DMS153 treated with DMSO at 0.1 percent for 48 hours (cell line): ENCODE data around the gene NMNAT3.
A peak's percentile ranks its signal among the peaks of the same experiment; 100 is the strongest.
"Not testable (repeated sequence)": the region's sequence is repeated elsewhere in the genome, so short reads cannot be mapped to it uniquely, and the experiment has no call there.

ENCODE experiments used
- DNase-seq: peaks from one replicate; lab custom pipeline; 2025; ENCODE audit not compliant: unreplicated experiment; lab: John Stamatoyannopoulos, UW

Gene NMNAT3

DNA sequence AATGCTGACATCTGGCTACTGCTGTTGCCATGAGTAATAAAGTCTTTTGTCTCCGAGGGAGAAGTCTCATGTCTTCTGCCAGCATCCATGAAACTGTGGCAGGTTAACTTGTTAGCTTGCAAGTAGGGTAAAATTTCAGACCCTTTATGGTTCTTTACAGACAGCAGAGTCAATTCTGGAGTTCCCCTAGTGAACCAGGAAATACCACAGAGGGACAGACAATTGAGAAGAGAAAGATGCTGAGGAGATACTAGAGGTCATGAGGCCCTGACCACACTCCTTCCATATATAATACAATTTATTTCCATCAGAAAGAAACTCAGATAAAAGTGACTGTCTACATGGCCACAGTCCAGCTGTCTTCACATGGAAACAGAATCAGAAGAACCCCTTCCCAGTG lies 38.1 kb downstream of the NMNAT3 start:
- no peak for DNase-seq

DNA sequence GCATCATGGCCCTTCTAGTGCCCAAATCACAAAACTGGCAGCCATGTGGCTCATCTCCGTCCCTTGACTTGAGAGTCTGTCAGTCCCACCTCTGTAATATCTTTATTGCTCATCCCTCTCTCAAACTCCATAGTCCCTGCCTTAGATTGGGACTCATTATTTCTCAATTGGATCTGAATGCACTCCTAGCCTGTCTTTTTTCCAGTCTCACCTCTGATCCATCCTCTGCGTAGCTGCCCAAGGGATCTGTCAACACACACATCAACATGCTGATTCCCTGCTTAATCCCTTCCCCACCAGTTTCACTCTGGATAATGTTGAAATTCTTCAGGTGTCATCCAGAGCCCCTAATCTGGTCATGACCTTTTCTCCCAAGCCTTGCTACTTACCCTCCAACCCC lies 39.3 kb downstream of the NMNAT3 start:
- no peak for DNase-seq

DNA sequence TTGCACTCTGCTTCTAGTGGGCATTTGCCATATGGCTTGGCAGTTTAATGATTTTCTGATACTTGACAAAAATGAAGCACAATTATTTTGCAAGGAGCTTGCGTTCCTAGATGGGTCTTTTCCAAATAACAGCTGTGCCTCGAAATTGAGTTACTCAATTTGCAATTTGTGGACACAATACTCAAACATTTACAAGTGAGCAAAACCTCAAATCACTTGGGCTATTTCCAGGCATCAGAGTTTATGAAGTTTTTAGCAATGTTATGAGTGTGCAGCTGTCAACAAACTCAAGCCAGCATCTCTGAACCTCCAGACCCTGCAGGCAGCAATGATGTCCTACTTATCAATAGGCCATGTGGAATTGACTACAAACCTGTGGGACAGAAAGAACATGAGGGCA lies 41.3 kb downstream of the NMNAT3 start:
- DNase-seq: no peak

DNA sequence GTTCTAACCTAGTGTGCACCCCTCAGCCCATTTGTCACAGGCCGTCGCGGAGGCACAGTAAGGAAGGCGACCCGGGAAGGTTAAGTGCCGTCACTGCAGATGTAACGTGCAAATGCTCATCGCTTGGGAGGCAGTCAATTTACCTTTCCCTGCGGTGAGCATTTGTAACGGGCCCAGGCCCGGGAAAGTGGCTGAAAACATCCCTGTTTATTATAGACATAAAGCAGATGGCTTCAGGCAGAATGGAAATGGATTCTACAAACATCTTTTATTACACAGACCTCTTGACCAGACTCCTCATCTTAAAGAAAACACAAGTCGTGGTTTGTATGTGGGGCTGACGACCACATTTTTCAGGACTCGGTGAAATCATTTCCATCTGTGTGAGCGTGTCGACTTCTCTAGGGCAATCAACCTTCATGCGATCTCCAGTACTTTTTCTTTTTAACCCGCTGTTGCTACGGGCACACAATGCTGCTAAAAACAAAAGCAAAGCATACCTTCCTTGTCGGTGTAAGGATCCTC lies 43.6 kb downstream of the NMNAT3 start:
- no peak for DNase-seq

DNA sequence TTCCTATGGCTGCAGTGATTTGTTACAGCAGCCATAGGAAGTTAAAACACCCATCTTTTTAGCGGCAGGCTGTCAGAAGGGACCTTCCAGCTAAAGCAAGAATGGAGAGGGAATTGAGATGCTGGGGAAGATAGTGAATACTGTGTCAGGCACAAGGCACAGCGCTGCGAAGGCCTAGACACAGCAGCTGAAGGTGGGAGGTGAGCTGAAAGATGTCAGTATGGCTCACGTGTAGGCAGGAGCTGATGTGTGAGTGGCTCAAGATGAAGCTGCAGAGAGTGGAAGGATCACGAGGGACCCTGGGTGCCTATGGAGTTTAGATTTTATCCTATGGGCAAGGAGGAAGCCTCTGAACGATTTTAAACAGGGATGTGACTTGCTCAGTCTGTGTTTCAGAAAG lies 44.3 kb downstream of the NMNAT3 start:
- no peak for DNase-seq

DNA sequence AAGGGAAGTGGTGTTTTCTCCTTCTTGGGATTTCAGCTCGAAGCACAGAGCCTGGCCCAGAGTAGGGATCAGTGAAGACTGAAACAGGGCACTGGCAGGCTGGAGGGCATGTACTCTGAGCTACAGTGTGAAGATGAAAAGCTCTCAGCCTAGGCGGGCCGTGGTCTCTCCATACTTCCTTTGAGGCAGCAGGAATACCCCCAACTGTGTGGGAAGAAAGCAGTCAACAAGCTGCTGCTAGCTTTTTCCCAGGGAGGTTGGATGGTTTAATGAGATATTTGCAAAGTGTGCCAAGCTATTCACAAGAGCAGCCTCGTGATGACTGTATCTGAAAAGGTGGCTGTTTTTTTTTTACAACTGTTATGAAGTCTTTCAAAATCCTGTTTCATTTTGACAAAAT lies 47.2 kb downstream of the NMNAT3 start:
- DNase-seq: no peak

DNA sequence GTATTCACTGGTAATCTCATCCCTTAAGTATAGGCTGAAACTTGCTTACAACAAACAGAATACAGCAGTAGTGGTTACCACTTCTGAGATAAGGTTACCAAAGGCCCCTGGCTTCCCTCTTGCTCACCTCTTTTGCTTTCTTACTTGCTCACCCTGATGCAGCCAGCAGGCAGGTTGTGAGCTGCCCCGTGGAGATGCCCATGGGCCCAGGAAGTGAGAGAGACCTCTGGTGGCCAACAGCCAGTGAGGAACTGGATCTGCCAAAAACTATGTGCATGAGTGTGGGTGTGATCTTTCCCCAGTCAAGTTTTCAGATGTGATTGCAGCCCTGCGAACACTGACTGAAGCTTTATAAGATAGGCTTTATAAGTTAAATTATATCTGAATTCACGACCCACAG lies 48.7 kb downstream of the NMNAT3 start:
- peak; percentile 7 for DNase-seq

DNA sequence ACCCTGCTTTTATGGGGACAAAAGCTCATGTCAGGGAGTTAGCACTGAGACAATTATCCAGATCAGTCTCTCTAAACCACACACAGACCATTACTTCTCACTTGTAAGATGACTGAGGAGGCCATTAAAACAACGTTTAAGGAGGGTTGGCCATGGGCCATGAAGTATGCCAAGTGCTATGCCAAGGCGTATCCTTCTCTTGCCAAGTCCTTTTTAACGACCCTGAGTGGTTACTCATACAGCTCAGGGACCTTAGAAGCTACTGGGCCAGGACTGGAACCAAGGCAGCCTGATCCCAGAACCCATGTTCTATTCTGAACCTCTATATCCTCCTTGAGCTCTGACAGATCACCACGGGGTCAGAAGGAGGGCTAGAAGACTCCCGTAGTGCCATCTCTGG lies 50.0 kb downstream of the NMNAT3 start:
- DNase-seq: no peak

DNA sequence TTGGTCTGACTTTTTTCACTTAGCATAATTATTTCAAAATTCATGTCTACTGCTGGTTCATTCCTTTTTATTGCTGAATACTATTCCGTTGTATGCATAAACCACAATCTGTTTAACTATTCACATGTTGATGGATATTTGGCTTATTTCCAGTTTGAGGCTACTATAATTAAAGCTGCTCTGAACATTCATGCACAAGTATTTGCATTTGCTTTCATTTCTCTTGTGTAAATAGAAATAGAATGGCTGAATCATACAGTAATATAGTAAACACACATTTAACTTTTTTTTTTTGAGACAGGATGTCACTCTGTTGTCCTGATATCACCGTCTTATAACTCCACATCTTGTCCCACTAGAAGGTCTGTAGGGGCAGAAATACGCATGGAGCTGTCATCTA lies 57.3 kb downstream of the NMNAT3 start:
- DNase-seq: no peak

DNA sequence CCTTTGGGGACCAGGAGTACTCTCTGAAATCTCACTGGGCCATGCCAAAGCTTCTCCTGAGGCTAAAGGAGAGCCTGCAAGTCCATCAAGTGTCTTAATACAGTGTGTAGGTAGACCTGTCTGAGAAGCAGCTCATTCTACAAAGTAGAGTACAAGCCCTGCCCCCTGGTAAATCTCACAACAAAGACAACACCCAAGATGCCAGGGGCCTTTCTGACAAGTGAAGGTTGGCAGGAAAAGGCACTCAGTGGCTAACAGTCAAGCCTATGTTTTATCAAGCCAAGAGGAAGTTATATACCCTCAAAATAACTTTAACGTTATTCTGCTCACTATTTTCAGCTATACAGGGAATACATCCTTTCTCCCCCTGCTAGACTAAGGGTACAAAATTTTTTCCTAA lies 58.3 kb downstream of the NMNAT3 start:
- DNase-seq: no peak

DNA sequence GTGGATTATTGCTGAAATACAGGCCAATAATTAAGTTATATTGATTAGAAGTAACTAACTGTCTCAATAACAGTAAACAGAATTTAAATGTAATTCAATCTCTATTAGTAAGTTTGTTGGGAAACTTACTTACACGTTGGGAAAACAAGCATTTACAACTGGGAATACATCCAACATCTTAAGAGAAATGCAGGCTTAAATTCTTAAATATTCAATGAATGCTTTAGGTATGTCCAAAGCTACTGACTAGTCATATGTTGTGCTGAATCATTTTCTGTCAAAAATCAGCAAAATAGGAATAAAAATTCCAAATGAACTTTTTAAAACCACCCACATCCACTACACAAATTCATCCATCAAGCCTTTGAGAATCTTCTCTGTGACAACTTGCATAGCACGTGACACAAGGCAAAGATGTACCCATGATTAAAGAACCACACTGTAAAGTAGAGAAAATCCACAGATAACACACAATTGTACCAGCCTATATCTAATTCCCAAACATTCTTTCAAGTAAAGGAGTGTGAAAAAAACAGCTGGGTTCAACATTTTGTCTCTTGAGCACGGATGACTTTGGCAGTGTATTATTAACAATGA lies 60.0 kb downstream of the NMNAT3 start:
- DNase-seq: no peak

DNA sequence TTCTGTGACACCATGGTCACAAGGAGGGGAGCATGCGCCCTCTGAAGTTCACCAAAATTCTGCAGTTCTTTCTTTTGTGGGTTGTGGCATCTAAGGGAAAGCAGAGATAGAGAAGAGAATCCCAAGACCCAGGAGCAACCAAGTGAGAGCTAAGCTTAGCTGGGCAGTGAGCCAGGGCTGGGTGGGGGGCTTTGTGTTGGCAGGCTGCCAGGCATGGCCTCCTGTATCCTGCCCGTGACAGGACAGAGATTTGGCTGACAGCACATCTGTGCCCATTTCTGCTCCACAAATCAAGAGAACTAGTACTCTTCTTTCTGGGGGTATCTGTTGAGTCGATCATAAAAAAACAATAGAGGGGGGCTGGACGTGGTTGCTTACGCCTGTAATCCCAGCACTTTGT lies 66.2 kb downstream of the NMNAT3 start:
- DNase-seq: no peak

DNA sequence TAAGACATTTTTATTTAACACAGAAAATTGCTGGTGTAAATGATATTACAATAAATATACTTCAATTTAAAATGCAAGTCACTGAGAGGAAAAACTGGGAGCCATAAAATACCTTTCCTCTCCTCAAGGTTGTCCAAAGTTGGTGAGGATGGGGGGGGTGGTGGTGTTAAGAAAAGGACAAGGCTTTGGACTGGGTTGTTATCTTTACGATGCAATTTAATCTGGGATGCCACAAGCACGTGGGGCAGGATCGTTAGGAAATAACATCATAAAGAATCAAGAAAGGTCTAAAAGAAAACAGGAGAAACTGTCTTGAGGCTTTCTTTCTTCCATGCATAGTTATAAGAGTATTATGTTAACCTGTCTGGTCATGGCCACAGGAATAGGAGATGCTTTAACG lies 66.9 kb downstream of the NMNAT3 start:
- DNase-seq: no peak

DNA sequence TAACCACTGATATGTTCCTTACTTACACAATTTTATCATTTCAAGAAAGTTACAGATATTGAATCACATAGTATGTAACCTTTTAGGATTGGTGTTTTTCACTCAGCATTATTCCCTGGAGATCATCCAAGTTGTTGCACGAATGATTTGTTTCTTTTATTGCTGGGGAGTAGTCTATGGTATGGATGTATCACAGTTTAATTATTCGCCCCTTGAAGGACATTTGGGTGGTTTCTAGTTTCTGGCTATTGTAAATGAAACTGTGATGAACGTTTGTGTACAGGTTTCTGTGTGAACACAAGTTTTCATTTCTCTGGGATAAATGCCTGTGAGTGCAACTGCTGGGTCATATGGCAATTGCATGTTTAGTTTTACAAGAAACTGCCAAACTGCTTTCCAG lies 68.8 kb downstream of the NMNAT3 start:
- DNase-seq: no peak

DNA sequence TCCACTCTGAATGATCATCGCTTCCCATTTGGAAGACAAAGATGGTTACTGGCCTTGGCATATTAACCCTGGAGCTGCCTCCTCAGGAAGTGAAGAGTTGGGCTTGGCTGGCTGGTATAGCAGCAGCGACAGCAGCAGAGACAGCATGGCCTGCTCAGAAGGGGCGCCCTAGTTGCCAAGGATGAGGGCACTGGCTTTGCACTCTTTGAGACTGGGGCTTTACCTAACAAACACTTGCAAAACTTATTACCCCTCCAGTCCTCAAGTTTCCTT lies 69.7 kb downstream of the NMNAT3 start:
- no peak for DNase-seq

DNA sequence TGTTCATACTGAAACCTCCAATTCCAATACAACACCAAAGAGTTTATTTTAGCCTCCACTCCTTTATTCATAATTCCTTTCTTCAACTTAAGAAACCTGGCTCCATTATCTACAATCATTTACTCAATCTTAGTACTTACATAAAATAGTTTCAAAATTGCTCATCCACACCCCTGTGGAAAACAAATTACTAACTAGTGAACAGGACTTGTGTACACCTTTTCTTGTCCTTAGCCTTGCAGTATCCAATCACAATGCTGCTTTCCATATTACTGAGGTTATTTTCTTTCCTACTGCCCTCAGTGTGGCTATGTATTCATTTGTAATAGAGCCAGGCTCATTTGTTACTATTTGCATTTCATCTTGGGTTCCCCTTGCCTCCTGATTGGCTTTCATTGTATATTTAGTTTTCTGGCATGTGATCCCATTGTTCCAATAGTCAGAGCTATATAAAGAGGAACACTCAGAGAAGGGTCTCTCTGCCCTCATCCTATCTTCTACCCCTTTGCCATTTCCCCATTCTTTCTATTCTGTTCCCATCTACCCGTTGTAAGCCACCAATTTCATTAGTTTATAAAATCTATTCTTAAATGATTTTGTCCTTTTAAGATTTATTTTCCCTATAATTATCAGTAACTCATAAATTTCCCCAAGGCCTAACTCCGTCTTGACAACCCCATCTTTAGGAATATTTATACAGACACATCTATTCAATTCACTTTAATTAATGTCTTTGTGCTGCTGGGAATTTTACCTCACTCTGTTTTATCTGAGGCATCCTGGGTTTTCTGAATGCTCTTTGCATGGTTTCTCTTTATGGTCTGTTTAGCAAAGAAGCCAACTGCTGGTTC lies 70.3 kb downstream of the NMNAT3 start:
- DNase-seq: no peak

DNA sequence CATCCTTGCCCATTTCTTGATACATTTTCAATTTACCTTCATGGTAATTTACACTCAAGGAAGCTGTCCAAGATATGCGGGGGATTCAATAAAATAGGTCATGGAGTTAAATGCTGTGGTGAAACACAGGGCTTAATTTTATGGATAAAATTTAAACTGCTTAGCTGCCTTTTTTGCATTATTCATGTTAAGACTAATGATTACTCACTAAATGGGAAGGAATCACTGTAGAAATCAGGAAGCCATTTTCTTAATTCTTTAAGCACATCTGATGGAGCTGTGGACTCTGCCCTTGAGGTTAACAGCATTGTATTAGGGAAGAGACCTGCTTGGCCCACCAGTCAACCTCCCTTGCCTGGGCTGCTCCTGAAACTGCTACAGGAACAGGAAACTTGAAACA lies 75.8 kb downstream of the NMNAT3 start:
- DNase-seq: no peak

DNA sequence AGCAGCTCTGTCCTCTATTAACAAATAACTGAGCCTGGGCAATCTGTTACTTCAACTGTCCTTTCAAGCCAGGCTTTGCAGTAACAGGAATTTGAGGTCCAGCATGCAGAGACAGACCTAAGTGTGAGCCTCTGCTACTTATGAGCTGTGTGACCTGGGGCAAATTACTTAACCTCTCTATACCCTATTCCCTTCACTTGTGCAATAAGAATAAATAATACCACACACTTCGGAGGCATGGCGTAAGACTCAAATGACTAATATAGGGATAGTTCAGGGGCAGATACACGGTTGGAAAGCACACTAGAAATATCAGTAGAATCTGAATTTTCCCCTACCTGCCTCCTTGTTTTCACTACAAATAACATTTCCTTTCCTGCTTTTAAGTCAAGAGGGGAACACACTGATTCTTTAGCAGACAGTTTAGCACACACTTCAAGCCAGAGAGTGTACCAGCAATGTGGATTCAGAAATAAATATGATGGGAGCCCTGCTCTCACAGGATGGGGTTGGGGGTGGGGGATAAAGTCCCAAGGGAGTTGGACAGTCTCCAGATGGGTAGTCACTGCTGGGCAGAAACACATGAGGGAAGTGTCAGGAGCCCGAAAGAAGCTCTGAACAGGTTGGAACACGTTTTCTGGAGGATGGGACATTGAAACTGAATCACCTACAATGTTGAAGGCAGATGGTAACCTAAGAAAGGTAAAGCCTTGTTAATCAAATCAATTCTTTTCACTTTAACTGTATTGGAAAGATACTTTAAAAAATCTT lies 76.4 kb downstream of the NMNAT3 start:
- DNase-seq: no peak

DNA sequence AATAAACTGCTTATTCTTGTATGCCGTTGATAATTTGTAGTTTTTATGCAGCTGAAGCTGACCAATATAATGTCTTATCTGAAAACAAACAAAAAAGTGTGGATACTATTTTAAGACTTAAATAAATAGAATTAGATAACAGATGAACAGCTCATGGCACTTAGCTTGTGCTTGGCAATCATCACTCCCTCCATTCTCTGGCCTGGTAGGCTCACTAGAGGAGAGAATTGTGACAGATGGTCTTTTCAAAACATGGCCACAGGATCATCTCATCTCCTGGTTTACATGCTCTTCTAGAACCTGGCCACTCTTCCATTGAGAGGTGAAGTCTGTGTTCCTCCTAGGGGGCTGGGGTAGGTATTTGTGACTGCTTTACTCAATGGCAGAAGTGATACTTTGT lies 79.8 kb downstream of the NMNAT3 start:
- no peak for DNase-seq

DNA sequence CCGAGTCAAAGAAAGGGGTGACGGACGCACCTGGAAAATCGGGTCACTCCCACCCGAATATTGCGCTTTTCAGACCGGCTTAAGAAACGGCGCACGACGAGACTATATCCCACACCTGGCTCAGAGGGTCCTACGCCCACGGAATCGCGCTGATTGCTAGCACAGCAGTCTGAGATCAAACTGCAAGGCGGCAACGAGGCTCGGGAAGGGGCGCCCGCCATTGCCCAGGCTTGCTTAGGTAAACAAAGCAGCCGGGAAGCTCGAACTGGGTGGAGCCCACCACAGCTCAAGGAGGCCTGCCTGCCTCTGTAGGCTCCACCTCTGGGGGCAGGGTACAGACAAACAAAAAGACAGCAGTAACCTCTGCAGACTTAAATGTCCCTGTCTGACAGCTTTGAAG lies 86.6 kb downstream of the NMNAT3 start:
- DNase-seq: not testable (repeated sequence)

DNA sequence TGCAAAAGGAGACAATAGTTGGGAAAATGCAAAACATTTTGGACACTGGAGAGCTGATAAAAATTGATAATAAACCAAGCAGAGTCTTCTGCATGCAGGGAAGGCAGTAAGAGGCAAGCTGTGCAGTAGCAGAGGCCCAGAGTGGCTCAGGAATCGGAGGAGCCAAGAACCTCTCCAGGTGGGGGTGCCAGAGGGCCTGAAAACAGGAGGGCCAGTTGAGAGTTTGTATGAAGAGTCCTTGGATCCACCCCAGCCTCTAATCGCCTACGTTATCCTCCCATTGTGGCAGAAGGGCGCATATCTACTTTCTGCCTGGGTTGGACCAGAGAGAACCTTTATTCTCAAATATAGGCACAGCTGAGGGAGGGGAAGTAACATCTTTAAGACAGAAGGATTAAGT lies 89.3 kb downstream of the NMNAT3 start:
- DNase-seq: peak; percentile 23

DNA sequence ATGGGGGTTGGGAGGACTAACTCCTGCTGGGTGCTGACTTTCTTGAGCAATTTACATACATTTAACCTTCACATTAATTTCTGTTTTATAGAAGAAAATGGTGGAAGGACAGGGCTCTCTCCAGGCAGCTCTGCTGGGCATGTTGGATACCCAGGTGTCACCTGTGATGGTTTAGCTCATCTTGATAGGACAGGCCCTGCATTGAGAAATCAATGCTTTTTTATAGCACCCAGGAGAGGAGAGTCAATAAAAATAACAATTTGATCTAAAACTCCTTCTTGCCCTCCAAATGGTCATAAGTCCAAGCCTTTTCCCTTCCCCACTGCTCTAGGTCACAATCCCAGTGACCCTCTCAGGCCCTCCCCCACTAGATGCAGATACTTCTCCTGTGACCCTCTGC lies 90.0 kb downstream of the NMNAT3 start:
- DNase-seq: no peak
